Natural killer cell (primary cell): Measurements from ENCODE around the gene PRPSAP2. TPM values are rescaled to one million over a fixed set of nuclear protein-coding genes. Genes with fewer than 3 reads are reported as not detected.

ENCODE experiments used
- total RNA-seq, 4 donors: library from RNA; stranded (reverse); fragments of 120-200 nt in 1 of 4; gene quantifications; one replicate each; pipeline versions ENCODE4 v1.2.3 to v1.2.4, GENCODE V29; 2013 to 2022

The PRPSAP2 gene
- total RNA-seq, 3 donors from 2014 or later (not counting 1 experiment from before 2014, with no cell fraction given) = 33.4 to 48.2 (median 33.8) TPM

Other genes starting within 250 kb of the PRPSAP2 start
- not detected for gene TBC1D28, start 213.7 kb upstream of the PRPSAP2 start, total RNA-seq
- 1 to 10 TPM; 3.2 to 5.2 (median 3.6) TPM for gene FOXO3B, start 175.8 kb upstream of the PRPSAP2 start, total RNA-seq
- gene FBXW10, start 114.1 kb upstream of the PRPSAP2 start, total RNA-seq = not detected
- 10 to 100 TPM; 19.0 to 32.6 (median 22.7) TPM for gene TVP23B, start 76.9 kb upstream of the PRPSAP2 start, total RNA-seq
- under 1 TPM in 1 of 3 donors, not detected in 2; 0.28 TPM for gene SLC5A10, start 94.0 kb downstream of the PRPSAP2 start, total RNA-seq
- gene FAM83G, start 146.6 kb downstream of the PRPSAP2 start, total RNA-seq = 1 to 10 TPM; 3.8 to 6.5 (median 4.3) TPM
- 10 to 100 TPM in 1 of 3 donors, 1 to 10 TPM in 2; 5.6 to 11.3 (median 7.1) TPM for gene GRAP, start 188.8 kb downstream of the PRPSAP2 start, total RNA-seq